Esophagus muscularis mucosa (tissue), 4 donors: Measurements from ENCODE around the gene SLC51B. TPM values are rescaled to one million over a fixed set of nuclear protein-coding genes. Genes with fewer than 3 reads are reported as not detected.

Source experiments
- DNase-seq: peaks from one replicate; pipeline ENCODE4 v3.0.0-alpha.2; 2017; ENCODE audit errors: extremely low spot score
- H3K27ac ChIP-seq, 4 donors: fragments of 200-600 bp; sonication (generic); replicated peaks in 1 of 4; 1 replicate in 3 of 4; 2 replicates in 1 of 4; pipeline ENCODE4 v1.5.1; 2016 to 2019; ENCODE audit warnings: mild to moderate bottlenecking in 1 of 4
- H3K27me3 ChIP-seq, 4 donors: fragments of 200-600 bp; sonication (generic); one replicate each; pipeline versions ENCODE4 v1.5.1 to v1.6.0; 2016 to 2019
- H3K36me3 ChIP-seq, 4 donors: fragments of 200-600 bp; sonication (generic); one replicate each; pipeline ENCODE4 v1.5.1; 2016 to 2019
- H3K4me1 ChIP-seq, 4 donors: fragments of 200-600 bp; sonication (generic); one replicate each; pipeline ENCODE4 v1.5.1; 2016 to 2019
- H3K4me3 ChIP-seq, 4 donors: fragments of 200-600 bp; sonication (generic); 1 replicate in 2 of 4; 2 replicates in 2 of 4; pipeline ENCODE4 v1.5.1; 2016 to 2019; ENCODE audit warnings: mild to moderate bottlenecking in 4 of 4, moderate library complexity in 1 of 4
- H3K9me3 ChIP-seq, 4 donors: fragments of 200-600 bp; sonication (generic); 1 replicate in 3 of 4; 2 replicates in 1 of 4; pipeline ENCODE4 v1.5.1; 2016 to 2019
- CTCF ChIP-seq, 3 experiments: fragments of 200-600 bp in 2 of 3; fragments of 450-650 bp in 1 of 3; sonication (generic) in 2 of 3; IDR thresholded peaks; one replicate each; pipeline ENCODE4 v1.5.1; 2017 to 2019; ENCODE audit warnings: antibody characterized with exemption in 3 of 3, mild to moderate bottlenecking in 2 of 3, moderate library complexity in 1 of 3
- EP300 ChIP-seq: sonication (generic); formaldehyde crosslinking; IDR thresholded peaks from one replicate; pipeline ENCODE4 v1.6.1; 2017; ENCODE audit warnings: antibody characterized with exemption
- POLR2A ChIP-seq: fragments of 450-650 bp; IDR thresholded peaks from one replicate; pipeline ENCODE4 v1.6.1; 2017; ENCODE audit warnings: antibody characterized with exemption, moderate library complexity, mild to moderate bottlenecking, low read depth
- POLR2AphosphoS5 ChIP-seq, 2 donors: sonication (generic); formaldehyde crosslinking; IDR thresholded peaks; one replicate each; pipeline ENCODE4 v1.6.1; 2017; ENCODE audit warnings: antibody characterized with exemption in 2 of 2
- WGBS: methylation state at CpG from one replicate; pipeline ENCODE4 v1.1.5; 2018; 5-methylcytosine and 5-hydroxymethylcytosine counted together
- intact Hi-C: fragments of 100-400 bp; cut with DNase I; formaldehyde crosslinking; loops from one replicate; pipeline ENCODE4 v1.15.1; 2023
- total RNA-seq, 4 donors: library from RNA; depleted of rRNA; stranded (reverse); fragments of >200 nt; gene quantifications; one replicate each; pipeline versions ENCODE4 v1.1.0 to v1.2.1, GENCODE V29; 2016

Gene SLC51B
- total RNA-seq, 4 donors from 2014 or later: not detected

- peaks cover 28 to 65% (median 40%) of the 10 kb centered on the region in 4 donors for H3K36me3 ChIP-seq
- H3K27ac ChIP-seq: peak overlapping the region; percentile 95 to 98 (median 96)
- TF ChIP-seq CTCF (IDR thresholded peaks at IDR 0.05): no peak
- H3K27me3 ChIP-seq: no peaks in the 10 kb centered on the region
- H3K4me3 ChIP-seq: no peak overlapping the region
- no peaks in the 10 kb centered on the region for H3K9me3 ChIP-seq
- intact Hi-C loops: no loop called here
- DNase-seq: no peak
- peaks cover 44 to 85% (median 84%) of the 10 kb centered on the region in 4 donors for H3K4me1 ChIP-seq
- WGBS: 94% methylated on average over 4 of the region's 8 CpGs
These were observed 12.4 kb downstream of the SLC51B start for GRCh38 chr15:65057549-65057940.

GRCh38 chr15:65058394-65059368 is 13.5 kb downstream of the SLC51B start:
- peak overlapping the region; percentile 95 to 98 (median 96) for H3K27ac ChIP-seq

GRCh38 chr15:65059369-65059750 is 14.2 kb downstream of the SLC51B start:
- TF ChIP-seq EP300: no peak
- DNase-seq: no peak
- H3K36me3 ChIP-seq: peaks cover 21 to 55% (median 28%) of the 10 kb centered on the region in 4 donors
- no peaks in the 10 kb centered on the region for H3K27me3 ChIP-seq
- H3K27ac ChIP-seq: peak overlapping the region; percentile 95 to 98 (median 96)
- H3K4me1 ChIP-seq: peaks cover 50 to 100% (median 99%) of the 10 kb centered on the region in 4 donors
- no peaks in the 10 kb centered on the region for H3K9me3 ChIP-seq
- intact Hi-C loops: no loop called here
- H3K4me3 ChIP-seq: no peak overlapping the region
- 95% methylated on average over 3 of the region's 3 CpGs for WGBS

More at GRCh38 chr15:65058394-65059368, 13.5 kb downstream of the SLC51B start:
- peaks cover 46 to 97% (median 95%) of the 10 kb centered on the region in 4 donors for H3K4me1 ChIP-seq
- no peaks in the 10 kb centered on the region for H3K27me3 ChIP-seq
- TF ChIP-seq EP300 (no peak), POLR2AphosphoS5 (IDR thresholded peaks at IDR 0.05) (no peak), CTCF (IDR thresholded peaks at IDR 0.05) (no peak), POLR2A (no peak)
- no peak for DNase-seq
- H3K36me3 ChIP-seq: peaks cover 25 to 59% (median 32%) of the 10 kb centered on the region in 4 donors
- WGBS: 84% methylated on average over 3 of the region's 16 CpGs
- H3K4me3 ChIP-seq: no peak overlapping the region
- intact Hi-C loops: no loop called here
- no peaks in the 10 kb centered on the region for H3K9me3 ChIP-seq

- 75% methylated on average over 4 of the region's 4 CpGs for WGBS
- TF ChIP-seq EP300 (no peak), CTCF (IDR thresholded peaks at IDR 0.05) (no peak), POLR2AphosphoS5 (IDR thresholded peaks at IDR 0.05) (no peak), POLR2A (no peak)
- intact Hi-C loops: no loop called here
- H3K27ac ChIP-seq: peak overlapping the region; percentile 95 to 98 (median 96)
- no peaks in the 10 kb centered on the region for H3K9me3 ChIP-seq
- no peak for DNase-seq
- peaks cover 16 to 49% (median 26%) of the 10 kb centered on the region in 4 donors for H3K36me3 ChIP-seq
- peaks cover 50 to 100% (median 99%) of the 10 kb centered on the region in 4 donors for H3K4me1 ChIP-seq
- no peaks in the 10 kb centered on the region for H3K27me3 ChIP-seq
- H3K4me3 ChIP-seq: no peak overlapping the region
These were observed 14.9 kb downstream of the SLC51B start for GRCh38 chr15:65059931-65060596.
